Stimulated activated effector memory CD8-positive, alpha-beta T cell treated with anti-CD3 and anti-CD28 coated beads, Interleukin-12 subunit alpha, Interleukin-12 subunit beta, amount 100 ng/mL, for 72 hours (primary cell): ENCODE measurements around the gene ADAD2.

Experiments
- ATAC-seq: fragments of 150-1000 bp; cut with Tn5 transposase; 2 replicates; pipeline ENCODE4 v1.10.0; 2021
- DNase-seq, 2 donors: peaks; one replicate each; pipeline ENCODE4 v3.0.0; 2021 to 2022; ENCODE audit warnings: low spot score in 2 of 2
- H3K27ac Mint-ChIP-seq: one replicate; pipeline ENCODE4 v1.8.0; 2022; ENCODE audit warnings: mild to moderate bottlenecking, mixed read lengths
- H3K36me3 Mint-ChIP-seq: one replicate; pipeline ENCODE4 v1.8.0; 2022; ENCODE audit warnings: mild to moderate bottlenecking, mixed read lengths
- H3K4me1 Mint-ChIP-seq: one replicate; pipeline ENCODE4 v1.8.0; 2022; ENCODE audit warnings: mixed read lengths
- H3K4me3 Mint-ChIP-seq: one replicate; pipeline ENCODE4 v1.8.0; 2022; ENCODE audit warnings: mild to moderate bottlenecking, mixed read lengths
- H3K9me3 Mint-ChIP-seq: one replicate; pipeline ENCODE4 v1.8.0; 2022; ENCODE audit warnings: mixed read lengths

ADAD2 gene

GRCh38 chr16:84239141-84239769 is 48.3 kb downstream of the ADAD2 start:
- ATAC-seq: no peak

GRCh38 chr16:84239909-84240308 is 49.0 kb downstream of the ADAD2 start, which contains the start of gene KCNG4:
Gene KCNG4 (minus strand): TSS chr16:84240012. CDS start chr16:84237485, 2,527 bp downstream.
- Mint-ChIP-seq H3K27ac (no peak within 1 kb of the TSS), H3K4me3 (no peak within 1 kb of the TSS), H3K9me3 (no peaks in the 10 kb centered on the region), H3K4me1 (no peaks in the 10 kb centered on the region), H3K36me3 (no peaks in the 10 kb centered on the region)
- ATAC-seq: no peak
- DNase-seq: no peak

More at GRCh38 chr16:84239141-84239769, 48.3 kb downstream of the ADAD2 start:
- no peaks in the 10 kb centered on the region for H3K9me3 Mint-ChIP-seq
- H3K4me3 Mint-ChIP-seq: no peak overlapping the region
- no peaks in the 10 kb centered on the region for H3K36me3 Mint-ChIP-seq
- H3K4me1 Mint-ChIP-seq: no peaks in the 10 kb centered on the region
- no peak overlapping the region for H3K27ac Mint-ChIP-seq
- no peak for DNase-seq

GRCh38 chr16:84240455-84240854 is 49.5 kb downstream of the ADAD2 start:
- DNase-seq: no peak
- H3K4me1 Mint-ChIP-seq: no peaks in the 10 kb centered on the region
- no peaks in the 10 kb centered on the region for H3K9me3 Mint-ChIP-seq
- no peak overlapping the region for H3K4me3 Mint-ChIP-seq
- no peak for ATAC-seq
- H3K36me3 Mint-ChIP-seq: no peaks in the 10 kb centered on the region
- no peak overlapping the region for H3K27ac Mint-ChIP-seq

- no peaks in the 10 kb centered on the region for H3K36me3 Mint-ChIP-seq
- H3K9me3 Mint-ChIP-seq: no peaks in the 10 kb centered on the region
- no peak overlapping the region for H3K27ac Mint-ChIP-seq
- ATAC-seq: no peak
- H3K4me1 Mint-ChIP-seq: no peaks in the 10 kb centered on the region
- DNase-seq: no peak
- H3K4me3 Mint-ChIP-seq: no peak overlapping the region
Observed at GRCh38 chr16:84241778-84242177, 50.8 kb downstream of the ADAD2 start.

- Mint-ChIP-seq H3K36me3 (no peaks in the 10 kb centered on the region), H3K9me3 (no peaks in the 10 kb centered on the region), H3K4me3 (no peak overlapping the region), H3K27ac (no peak overlapping the region), H3K4me1 (no peaks in the 10 kb centered on the region)
- ATAC-seq (no peak), DNase-seq (no peak)
Observed at GRCh38 chr16:84242839-84243238, 51.9 kb downstream of the ADAD2 start.

GRCh38 chr16:84243732-84244131 is 52.8 kb downstream of the ADAD2 start:
- no peak overlapping the region for H3K4me3 Mint-ChIP-seq
- no peak for DNase-seq
- no peaks in the 10 kb centered on the region for H3K9me3 Mint-ChIP-seq
- no peaks in the 10 kb centered on the region for H3K36me3 Mint-ChIP-seq
- ATAC-seq: no peak
- H3K4me1 Mint-ChIP-seq: no peaks in the 10 kb centered on the region
- no peak overlapping the region for H3K27ac Mint-ChIP-seq

GRCh38 chr16:84244728-84245127 is 53.8 kb downstream of the ADAD2 start:
- DNase-seq (no peak), ATAC-seq (no peak)
- Mint-ChIP-seq H3K4me1 (no peaks in the 10 kb centered on the region), H3K9me3 (no peaks in the 10 kb centered on the region), H3K4me3 (no peak overlapping the region), H3K36me3 (no peaks in the 10 kb centered on the region), H3K27ac (no peak overlapping the region)

- DNase-seq: no peak
- Mint-ChIP-seq H3K27ac (no peak overlapping the region), H3K9me3 (no peaks in the 10 kb centered on the region), H3K4me1 (no peaks in the 10 kb centered on the region), H3K36me3 (no peaks in the 10 kb centered on the region), H3K4me3 (no peak overlapping the region)
- no peak for ATAC-seq
Observed at GRCh38 chr16:84245956-84246678, 55.2 kb downstream of the ADAD2 start.

GRCh38 chr16:84246679-84247077 is 55.7 kb downstream of the ADAD2 start:
- no peaks in the 10 kb centered on the region for H3K9me3 Mint-ChIP-seq
- no peak overlapping the region for H3K27ac Mint-ChIP-seq
- ATAC-seq: no peak
- H3K4me1 Mint-ChIP-seq: no peaks in the 10 kb centered on the region
- no peaks in the 10 kb centered on the region for H3K36me3 Mint-ChIP-seq
- H3K4me3 Mint-ChIP-seq: no peak overlapping the region
- DNase-seq: no peak
